Gastrocnemius medialis (tissue), 4 donors: ENCODE results near the gene ARHGEF17. TPM values are rescaled to one million over a fixed set of nuclear protein-coding genes. Genes with fewer than 3 reads are reported as not detected.

Experiments used
- ATAC-seq, 2 donors: fragments of 150-250 bp; one replicate each; pipeline ENCODE4 v1.9.1; 2016
- DNase-seq, 2 donors: peaks; one replicate each; pipeline ENCODE4 v3.0.0-alpha.2; 2019
- H3K27ac ChIP-seq, 4 donors: fragments of 200-600 bp; sonication (generic); 1 replicate in 1 of 4; 2 replicates in 3 of 4; pipeline ENCODE4 v1.5.1; 2016 to 2018; ENCODE audit warnings: mild to moderate bottlenecking in 2 of 4, moderate library complexity in 1 of 4
- H3K27me3 ChIP-seq, 3 donors: fragments of 200-600 bp; sonication (generic) in 2 of 3; 1 replicate in 1 of 3; 2 replicates in 2 of 3; pipeline versions ENCODE4 v1.5.1 to v1.6.0; 2016 to 2019; ENCODE audit warnings: mild to moderate bottlenecking in 1 of 3, moderate library complexity in 1 of 3
- H3K36me3 ChIP-seq, 2 donors: fragments of 200-600 bp; sonication (generic) in 1 of 2; one replicate each; pipeline ENCODE4 v1.5.1; 2017 to 2018
- H3K4me1 ChIP-seq, 2 donors: fragments of 200-600 bp; sonication (generic) in 1 of 2; one replicate each; pipeline ENCODE4 v1.5.1; 2016 to 2017; ENCODE audit warnings: mild to moderate bottlenecking in 2 of 2
- H3K4me3 ChIP-seq, 4 donors: fragments of 200-600 bp; sonication (generic) in 3 of 4; 1 replicate in 1 of 4; 2 replicates in 3 of 4; pipeline ENCODE4 v1.5.1; 2016 to 2019; ENCODE audit warnings: mild to moderate bottlenecking in 2 of 4
- H3K9me3 ChIP-seq, 3 donors: fragments of 200-600 bp; sonication (generic) in 2 of 3; 1 replicate in 1 of 3; 2 replicates in 2 of 3; pipeline ENCODE4 v1.5.1; 2016 to 2019
- POLR2A ChIP-seq, 2 donors: fragments of 450-650 bp; IDR thresholded peaks; one replicate each; pipeline ENCODE4 v1.6.1; 2017; ENCODE audit warnings: antibody characterized with exemption in 2 of 2, mild to moderate bottlenecking in 2 of 2, moderate library complexity in 2 of 2
- in situ Hi-C, 4 donors: fragments of 200-750 bp; cut with MboI; loops; one replicate each; pipeline versions ENCODE4 v1.15.0 to v1.8.0; 2017; ENCODE audit warnings: low sequenced_read_pairs in 4 of 4
- intact Hi-C: fragments of 100-400 bp; cut with DNase I; formaldehyde crosslinking; loops from one replicate; pipeline ENCODE4 v1.15.1; 2023; ENCODE audit warnings: low total_unique reads
- total RNA-seq, 4 donors: library from RNA; depleted of rRNA; stranded (reverse); fragments of >200 nt; gene quantifications; one replicate each; pipeline versions ENCODE4 v1.1.0 to v1.2.3, GENCODE V29; 2016
- TF ChIP-seq, protein P1 (sequence below), 5 experiments: fragments of 450-650 bp in 3 of 5; fragments of 200-600 bp in 2 of 5; sonication (generic) in 2 of 5; IDR thresholded peaks in 4 of 5; conservative IDR thresholded peaks in 1 of 5; 1 replicate in 4 of 5; 2 replicates in 1 of 5; pipeline ENCODE4 v1.5.1; 2016 to 2019; ENCODE audit warnings: antibody characterized with exemption in 5 of 5, mild to moderate bottlenecking in 3 of 5, moderate library complexity in 3 of 5

ARHGEF17 gene
- total RNA-seq, 4 donors from 2014 or later: 8.9 to 16.9 (median 13.9) TPM

DNA sequence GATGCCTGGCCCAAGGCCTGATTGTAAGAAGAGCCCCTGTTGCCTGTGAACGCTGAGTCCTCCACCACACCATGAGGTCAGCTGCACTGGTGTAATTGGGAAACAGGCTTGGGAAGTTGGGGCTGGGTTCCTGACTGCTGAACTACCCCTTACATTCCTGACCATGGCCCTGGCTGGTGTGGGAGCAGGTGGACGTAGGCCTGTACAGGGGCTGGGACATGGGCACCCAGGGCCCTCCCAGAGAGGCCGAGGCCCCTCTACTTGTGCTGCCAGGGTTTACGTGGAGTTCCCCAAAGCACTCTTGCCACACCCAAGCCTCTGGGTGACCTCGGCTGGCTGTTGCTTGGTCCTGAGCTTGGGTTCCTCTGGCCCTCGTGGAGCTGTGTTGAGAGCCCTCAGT is 73.5 kb downstream of the ARHGEF17 start:
- intact Hi-C loops: loop anchor here (10.0 kb wide), 1 partner anchor 633 kb away; no protein-coding TSS in a partner anchor
- Histone ChIP-seq H3K27ac (peak overlapping the region; percentile 87 to 99 (median 98)), H3K4me1 (peaks cover 92 to 93% of the 10 kb centered on the region in 2 donors), H3K27me3 (no peaks in the 10 kb centered on the region), H3K36me3 (no peaks in the 10 kb centered on the region), H3K4me3 (peak overlapping the region in 1 of 4 donors; percentile 7), H3K9me3 (no peaks in the 10 kb centered on the region)
- in situ Hi-C loops: no loop called here
- ATAC-seq (peak; percentile 53 to 56), DNase-seq (peak; percentile 53 to 87)
- TF ChIP-seq POLR2A (IDR thresholded peaks at IDR 0.05): no peak
- TF ChIP-seq, protein P1, sequence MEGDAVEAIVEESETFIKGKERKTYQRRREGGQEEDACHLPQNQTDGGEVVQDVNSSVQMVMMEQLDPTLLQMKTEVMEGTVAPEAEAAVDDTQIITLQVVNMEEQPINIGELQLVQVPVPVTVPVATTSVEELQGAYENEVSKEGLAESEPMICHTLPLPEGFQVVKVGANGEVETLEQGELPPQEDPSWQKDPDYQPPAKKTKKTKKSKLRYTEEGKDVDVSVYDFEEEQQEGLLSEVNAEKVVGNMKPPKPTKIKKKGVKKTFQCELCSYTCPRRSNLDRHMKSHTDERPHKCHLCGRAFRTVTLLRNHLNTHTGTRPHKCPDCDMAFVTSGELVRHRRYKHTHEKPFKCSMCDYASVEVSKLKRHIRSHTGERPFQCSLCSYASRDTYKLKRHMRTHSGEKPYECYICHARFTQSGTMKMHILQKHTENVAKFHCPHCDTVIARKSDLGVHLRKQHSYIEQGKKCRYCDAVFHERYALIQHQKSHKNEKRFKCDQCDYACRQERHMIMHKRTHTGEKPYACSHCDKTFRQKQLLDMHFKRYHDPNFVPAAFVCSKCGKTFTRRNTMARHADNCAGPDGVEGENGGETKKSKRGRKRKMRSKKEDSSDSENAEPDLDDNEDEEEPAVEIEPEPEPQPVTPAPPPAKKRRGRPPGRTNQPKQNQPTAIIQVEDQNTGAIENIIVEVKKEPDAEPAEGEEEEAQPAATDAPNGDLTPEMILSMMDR (IDR thresholded peaks at IDR 0.05 in 4 of 5, conservative IDR thresholded peaks at IDR 0.05 in 1 of 5): no peak

- Histone ChIP-seq H3K27ac (peak overlapping the region; percentile 87 to 99 (median 98)), H3K27me3 (no peaks in the 10 kb centered on the region), H3K9me3 (no peaks in the 10 kb centered on the region), H3K4me3 (no peak overlapping the region), H3K4me1 (peaks cover 94 to 99% of the 10 kb centered on the region in 2 donors), H3K36me3 (no peaks in the 10 kb centered on the region)
- DNase-seq (no peak), ATAC-seq (no peak)
- TF ChIP-seq, protein P1 (IDR thresholded peaks at IDR 0.05 in 4 of 5, conservative IDR thresholded peaks at IDR 0.05 in 1 of 5): no peak
- TF ChIP-seq POLR2A (IDR thresholded peaks at IDR 0.05): no peak
- in situ Hi-C loops (no loop called here), intact Hi-C loops (loop anchor here (10.0 kb wide), 1 partner anchor 633 kb away; no protein-coding TSS in a partner anchor)
Measured at GRCh38 chr11:73382183-73382582, 74.1 kb downstream of the ARHGEF17 start.

DNA sequence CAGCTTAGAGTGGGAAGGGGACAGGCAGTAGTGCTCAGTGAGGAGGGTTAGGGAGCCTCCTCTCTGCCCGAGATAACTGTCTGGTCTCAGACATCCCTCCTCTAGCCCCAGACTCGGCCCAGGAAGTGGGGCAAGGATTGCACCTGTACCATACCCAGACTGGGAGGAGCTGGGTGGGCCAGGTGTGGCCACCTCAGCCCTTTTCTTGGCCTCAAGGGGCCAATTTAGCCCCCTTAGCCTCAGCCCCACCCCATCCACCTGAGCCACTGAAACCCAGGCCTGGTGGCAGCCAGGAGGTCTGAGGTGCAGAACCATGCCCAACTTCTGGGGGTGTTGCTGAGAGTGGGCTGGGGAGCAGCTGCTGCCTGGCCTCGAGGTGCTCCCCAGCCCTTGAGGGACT is 74.7 kb downstream of the ARHGEF17 start:
- Histone ChIP-seq H3K27me3 (no peaks in the 10 kb centered on the region), H3K36me3 (no peaks in the 10 kb centered on the region), H3K27ac (peak overlapping the region; percentile 87 to 99 (median 98)), H3K4me3 (no peak overlapping the region), H3K9me3 (no peaks in the 10 kb centered on the region), H3K4me1 (peaks cover 94 to 99% of the 10 kb centered on the region in 2 donors)
- in situ Hi-C loops (no loop called here), intact Hi-C loops (loop anchor here (10.0 kb wide), 1 partner anchor 632 kb away; no protein-coding TSS in a partner anchor)
- ATAC-seq (no peak), DNase-seq (no peak)
- no peak for TF ChIP-seq POLR2A (IDR thresholded peaks at IDR 0.05)
- TF ChIP-seq, protein P1 (IDR thresholded peaks at IDR 0.05 in 4 of 5, conservative IDR thresholded peaks at IDR 0.05 in 1 of 5): no peak

- Histone ChIP-seq H3K27me3 (no peaks in the 10 kb centered on the region), H3K4me1 (peaks cover 97 to 99% of the 10 kb centered on the region in 2 donors), H3K36me3 (no peaks in the 10 kb centered on the region), H3K4me3 (no peak overlapping the region), H3K27ac (peak overlapping the region; percentile 87 to 99 (median 98)), H3K9me3 (no peaks in the 10 kb centered on the region)
- ATAC-seq (no peak), DNase-seq (no peak)
- TF ChIP-seq, protein P1 (IDR thresholded peaks at IDR 0.05 in 4 of 5, conservative IDR thresholded peaks at IDR 0.05 in 1 of 5): no peak
- no peak for TF ChIP-seq POLR2A (IDR thresholded peaks at IDR 0.05)
- in situ Hi-C loops: no loop called here
- intact Hi-C loops: loop anchor here (10.0 kb wide), 1 partner anchor 631 kb away; no protein-coding TSS in a partner anchor
Measured at GRCh38 chr11:73383249-73384124, 75.4 kb downstream of the ARHGEF17 start.
